ENCODE data around the gene EVL.

DNA sequence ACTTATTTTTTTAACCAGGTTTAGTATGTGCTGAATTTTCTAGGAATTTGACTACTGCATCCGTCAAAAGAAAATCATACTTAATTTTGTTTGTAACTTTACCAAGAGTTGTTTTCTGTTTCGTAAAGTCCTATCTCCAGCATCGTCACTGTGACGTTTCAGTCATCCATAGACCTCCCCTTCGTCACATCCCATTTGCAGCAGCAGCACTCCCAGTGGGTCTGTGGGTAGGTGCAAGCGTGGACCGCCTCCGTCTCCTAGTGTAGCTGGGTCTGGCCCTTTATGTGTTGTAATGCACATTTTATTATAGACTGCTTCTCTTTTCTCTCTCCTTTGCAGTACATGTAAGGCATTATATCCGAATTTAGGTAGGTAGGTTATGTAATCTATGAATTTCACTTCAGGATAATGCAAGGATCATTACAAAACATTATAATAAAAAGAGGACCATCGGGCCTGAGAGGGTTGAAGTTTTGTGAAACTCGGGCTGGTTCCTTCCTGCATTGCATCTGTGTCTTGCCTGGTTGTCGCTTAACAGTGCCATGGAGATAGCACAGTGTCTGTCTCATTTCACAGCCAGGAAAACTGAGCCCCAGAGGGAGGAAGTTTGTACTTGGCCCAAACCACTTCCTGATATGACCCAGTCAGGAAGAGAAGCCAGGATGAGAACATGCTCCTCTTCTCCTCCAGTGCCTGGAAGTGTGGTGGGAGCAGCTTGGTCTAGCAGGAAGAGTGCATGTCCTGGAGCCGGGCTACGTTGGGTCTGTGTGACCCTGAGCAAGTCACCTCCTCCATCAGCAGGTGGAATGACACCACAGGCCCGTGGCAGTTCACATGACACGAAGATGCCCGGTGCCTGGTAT is 41.3 kb downstream of the EVL start:
- TF ChIP-seq, protein P1, sequence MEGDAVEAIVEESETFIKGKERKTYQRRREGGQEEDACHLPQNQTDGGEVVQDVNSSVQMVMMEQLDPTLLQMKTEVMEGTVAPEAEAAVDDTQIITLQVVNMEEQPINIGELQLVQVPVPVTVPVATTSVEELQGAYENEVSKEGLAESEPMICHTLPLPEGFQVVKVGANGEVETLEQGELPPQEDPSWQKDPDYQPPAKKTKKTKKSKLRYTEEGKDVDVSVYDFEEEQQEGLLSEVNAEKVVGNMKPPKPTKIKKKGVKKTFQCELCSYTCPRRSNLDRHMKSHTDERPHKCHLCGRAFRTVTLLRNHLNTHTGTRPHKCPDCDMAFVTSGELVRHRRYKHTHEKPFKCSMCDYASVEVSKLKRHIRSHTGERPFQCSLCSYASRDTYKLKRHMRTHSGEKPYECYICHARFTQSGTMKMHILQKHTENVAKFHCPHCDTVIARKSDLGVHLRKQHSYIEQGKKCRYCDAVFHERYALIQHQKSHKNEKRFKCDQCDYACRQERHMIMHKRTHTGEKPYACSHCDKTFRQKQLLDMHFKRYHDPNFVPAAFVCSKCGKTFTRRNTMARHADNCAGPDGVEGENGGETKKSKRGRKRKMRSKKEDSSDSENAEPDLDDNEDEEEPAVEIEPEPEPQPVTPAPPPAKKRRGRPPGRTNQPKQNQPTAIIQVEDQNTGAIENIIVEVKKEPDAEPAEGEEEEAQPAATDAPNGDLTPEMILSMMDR (conservative IDR thresholded peaks at IDR 0.05; ENCODE audit: low read length), result no peak
- no peak for TF ChIP-seq EZH2phosphoT487 (IDR thresholded peaks at IDR 0.05; ENCODE audit: borderline replicate concordance, low read depth, low read length)
